ENCODE results near the gene MCM3AP. TPM values are rescaled to one million over a fixed set of nuclear protein-coding genes. Genes with fewer than 3 reads are reported as not detected.
"Not testable (repeated sequence)": the region's sequence is repeated elsewhere in the genome, so short reads cannot be mapped to it uniquely, and the experiment has no call there.

The MCM3AP gene
- total RNA-seq, 2 donors from 2014 or later: 60.2 to 62.4 TPM

DNA sequence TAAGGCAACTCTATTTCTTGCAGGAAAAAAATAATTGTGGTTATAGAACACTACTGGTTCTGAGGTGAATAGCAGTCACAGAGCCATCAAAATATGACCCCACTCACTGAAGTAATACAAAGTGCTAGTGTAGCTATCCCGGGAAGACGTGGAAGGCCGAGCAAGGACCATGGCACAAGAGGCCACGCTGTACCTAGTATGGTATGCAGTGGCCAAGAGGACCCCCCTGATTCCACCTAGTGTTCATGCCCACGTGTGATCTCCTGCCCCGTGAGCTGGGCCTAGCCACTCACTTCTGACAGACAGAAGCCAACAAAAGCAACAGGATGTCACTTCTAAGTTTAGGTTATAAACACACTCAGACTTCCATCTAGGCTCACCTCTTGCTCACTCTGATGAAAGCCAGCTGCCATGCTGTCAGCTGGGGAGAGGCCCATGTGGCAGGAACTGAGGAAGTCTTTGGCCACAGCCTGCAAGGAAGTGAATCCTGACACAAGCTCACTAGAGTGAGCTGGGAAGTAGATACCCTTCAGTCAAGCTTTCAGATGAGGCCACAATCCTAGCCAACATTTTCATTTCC, 35.2 kb downstream of the MCM3AP start:
- intact Hi-C loops (cut with DNase I): no loop called here
- DNase-seq (ENCODE audit: low spot score): no peak

DNA sequence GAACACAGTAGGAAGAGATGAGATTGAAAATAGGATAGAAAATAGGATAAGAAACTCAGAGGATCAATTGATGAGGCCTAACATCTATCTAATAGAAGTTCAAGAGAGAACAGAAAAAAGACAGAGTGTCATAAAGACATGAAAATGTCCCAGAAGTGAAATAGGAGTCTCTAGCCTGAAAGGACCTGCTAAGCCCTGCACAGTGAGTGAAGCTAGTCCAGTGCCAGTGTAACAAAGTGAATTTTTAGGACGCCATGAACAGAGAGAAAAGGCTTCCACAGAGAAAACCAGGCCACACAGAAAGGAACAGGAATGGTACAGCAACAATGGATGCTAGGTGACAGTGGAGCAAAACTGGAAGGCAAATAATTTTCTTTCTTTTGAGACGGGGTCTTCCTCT, 36.6 kb downstream of the MCM3AP start:
- DNase-seq (ENCODE audit: low spot score): no peak
- intact Hi-C loops (cut with DNase I): no loop called here

DNA sequence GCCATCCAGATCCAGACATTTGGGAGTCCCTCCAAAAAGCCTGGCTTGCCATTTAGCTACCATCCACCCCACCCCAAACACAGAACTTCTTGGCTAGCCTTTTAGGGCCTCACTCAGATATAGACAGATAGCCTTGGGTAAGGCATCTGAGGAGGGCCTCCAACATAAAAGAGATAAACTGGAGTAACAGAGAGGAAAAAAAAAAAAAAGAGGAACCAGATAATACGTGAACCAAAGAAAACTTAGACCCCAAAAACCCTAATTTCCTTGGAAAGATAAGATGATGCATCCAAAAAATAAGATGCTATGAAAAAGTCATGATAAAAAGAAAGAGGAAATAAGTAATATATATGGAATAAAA, 37.0 kb downstream of the MCM3AP start:
- no peak for DNase-seq (ENCODE audit: low spot score)
- intact Hi-C loops (cut with DNase I): no loop called here

DNA sequence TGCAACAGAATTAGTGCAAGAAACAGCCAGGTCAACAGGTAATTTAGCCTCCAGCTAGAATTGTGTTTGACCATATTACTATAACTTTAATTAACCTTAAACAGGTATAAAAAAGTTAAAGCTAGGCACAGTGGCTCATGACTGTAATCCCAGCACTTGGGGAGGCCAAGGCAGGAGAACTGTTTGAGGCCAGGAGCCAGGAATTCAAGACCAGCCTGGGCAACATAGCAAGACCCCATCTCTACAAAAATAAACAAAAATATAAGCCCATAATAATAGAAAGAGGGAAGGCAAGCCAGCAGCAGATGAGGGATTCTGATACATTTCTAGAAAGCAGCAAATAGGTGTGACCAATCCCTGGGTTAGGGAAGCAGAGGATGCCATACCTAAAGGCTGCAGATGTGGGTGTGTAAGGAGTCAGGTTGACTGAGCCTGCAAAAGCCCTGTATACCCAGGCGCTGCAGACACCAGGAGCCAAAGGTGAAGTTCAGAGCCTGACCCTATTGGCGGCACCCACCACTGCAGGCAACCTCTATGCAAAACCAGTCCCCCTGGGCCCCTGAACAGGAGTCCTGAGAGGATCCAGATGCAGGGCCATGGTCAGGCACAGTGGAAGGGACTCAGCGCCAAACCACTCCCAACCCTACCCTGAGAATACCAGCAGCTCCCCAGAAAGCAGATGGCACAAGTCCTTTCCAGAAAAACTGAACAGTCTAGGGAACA, 37.6 kb downstream of the MCM3AP start:
- DNase-seq (ENCODE audit: low spot score): no peak
- intact Hi-C loops (cut with DNase I): no loop called here

DNA sequence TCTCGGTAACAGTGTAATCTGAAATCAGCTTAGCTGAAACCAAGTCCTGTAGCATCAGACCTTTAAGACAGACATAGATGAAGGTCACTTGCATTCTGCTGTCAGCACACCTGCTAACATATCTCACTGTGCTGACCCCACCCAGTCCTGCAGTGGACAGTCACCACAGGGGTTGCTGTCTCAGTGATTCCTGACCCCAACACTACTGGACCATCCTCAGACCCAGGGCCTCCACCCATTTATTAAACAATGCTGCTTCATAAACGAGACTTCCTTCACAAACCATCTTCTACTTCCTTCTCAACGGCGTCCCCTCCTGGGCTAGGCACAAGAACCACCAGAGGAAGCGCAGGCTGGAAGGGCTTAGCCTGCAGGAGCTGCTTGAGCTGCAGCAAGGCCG, 39.1 kb downstream of the MCM3AP start:
- intact Hi-C loops (cut with DNase I): no loop called here
- no peak for DNase-seq (ENCODE audit: low spot score)

DNA sequence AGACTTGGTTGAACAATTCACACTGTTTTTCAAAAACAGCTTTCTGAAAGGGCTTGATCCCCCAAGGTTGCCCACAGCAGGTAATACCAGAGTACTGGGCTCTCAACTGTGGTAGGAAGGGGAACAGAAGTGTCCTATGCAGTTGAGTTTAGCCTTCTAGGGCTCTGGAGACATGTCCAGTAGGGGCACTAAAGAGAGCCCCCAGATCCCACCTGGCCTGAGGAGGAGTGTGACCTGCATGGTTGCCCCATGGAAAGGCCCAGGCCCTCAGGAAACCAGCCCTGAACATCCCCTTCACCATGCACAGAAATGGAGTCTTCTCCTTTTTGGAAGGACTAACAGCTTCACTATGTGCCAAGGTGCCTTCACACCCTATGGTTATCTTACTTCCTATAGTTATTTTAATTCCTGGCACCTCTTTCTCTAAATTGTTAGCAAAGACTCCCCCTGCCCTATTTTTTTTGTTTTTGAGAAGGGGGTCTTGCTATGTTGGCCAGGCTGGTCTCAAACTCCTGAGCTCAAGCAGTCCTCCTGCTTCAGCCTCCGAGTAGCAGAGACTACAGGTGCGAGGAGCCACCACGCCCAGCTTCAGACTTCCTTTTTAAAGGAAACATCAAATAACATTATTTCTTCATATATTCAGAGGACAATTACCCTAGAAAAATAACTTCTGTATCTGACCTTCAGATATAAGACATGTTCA, 40.0 kb downstream of the MCM3AP start:
- intact Hi-C loops (cut with DNase I): no loop called here
- no peak for DNase-seq (ENCODE audit: low spot score)

DNA sequence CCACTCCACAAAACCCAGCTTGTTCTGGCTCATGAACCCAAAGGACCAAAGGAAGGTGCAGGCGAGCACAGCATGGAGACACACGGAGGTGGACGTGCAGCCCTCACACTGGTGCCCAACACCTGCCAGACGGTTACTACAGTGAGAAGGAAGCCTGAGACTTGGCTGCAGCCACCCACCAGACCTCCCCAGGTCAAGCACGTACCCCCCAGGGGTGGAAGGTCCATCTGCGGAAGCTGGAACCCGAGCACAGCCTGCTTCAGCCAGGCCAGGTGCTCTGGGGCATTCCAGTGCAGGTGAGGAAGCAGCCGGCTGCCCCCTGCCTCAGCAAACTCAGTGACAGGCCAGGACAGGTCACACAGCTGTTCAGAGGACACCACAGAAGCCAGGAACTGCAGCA, 40.8 kb downstream of the MCM3AP start:
- intact Hi-C loops (cut with DNase I): no loop called here
- peak; percentile 59 for DNase-seq (ENCODE audit: low spot score)

DNA sequence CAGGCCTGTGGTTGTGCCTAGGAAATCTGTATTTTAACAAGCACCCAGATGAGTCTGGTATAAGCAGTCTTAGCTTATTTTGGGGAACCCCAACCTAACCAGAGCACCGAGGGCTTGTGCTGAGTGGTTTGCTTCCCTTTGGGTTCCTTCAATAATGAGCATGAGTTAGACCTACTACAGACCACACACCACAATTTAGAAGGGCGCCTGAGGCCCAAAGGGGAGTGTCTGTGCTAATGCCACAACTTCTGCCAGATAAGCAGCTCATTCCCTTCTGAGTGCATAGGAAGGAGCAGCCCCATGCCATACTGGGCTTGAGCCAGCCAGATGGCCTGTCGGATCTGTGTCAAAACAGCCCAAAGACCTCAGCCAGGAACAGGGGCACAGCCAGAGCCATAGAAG, 41.5 kb downstream of the MCM3AP start:
- intact Hi-C loops (cut with DNase I): no loop called here
- peak; percentile 49 for DNase-seq (ENCODE audit: low spot score)

DNA sequence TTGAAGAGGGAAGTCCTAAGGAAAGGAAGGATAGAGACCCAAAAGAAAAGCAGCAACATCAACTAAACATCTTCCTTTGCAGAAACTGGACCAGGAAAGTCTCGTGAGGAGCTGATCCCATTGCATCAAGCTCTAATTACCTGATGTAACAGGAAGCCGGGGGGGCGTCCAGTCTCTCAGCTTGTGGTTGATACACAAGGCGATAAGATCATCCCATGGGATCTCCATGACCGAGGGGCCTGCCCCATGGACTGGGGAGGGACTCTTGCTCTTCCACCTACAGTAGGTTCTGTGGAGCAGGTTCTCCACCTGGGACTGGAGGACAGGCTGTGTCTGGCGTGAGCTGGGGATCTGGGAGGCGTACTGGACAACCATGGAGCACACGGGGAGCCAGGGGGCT, 42.1 kb downstream of the MCM3AP start:
- intact Hi-C loops (cut with DNase I): no loop called here
- peak; percentile 45 for DNase-seq (ENCODE audit: low spot score)

DNA sequence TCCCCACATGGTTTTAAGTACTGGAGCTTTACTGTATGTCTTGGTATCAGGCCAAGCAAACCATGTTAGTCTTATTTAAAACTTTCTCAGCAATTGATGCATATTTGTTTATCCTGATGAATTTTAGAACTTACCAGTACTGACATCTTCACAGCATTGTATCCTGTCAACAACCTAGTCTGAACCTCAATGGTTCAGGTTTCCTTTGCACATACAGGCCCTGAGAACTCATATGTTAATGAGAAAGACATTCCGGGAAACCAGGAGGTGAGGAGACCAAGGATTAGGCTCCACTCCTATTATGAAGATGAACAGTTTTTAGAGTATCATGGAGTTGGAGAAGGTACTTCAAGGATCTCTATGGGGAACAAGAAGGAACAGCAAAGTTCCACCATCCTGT, 43.8 kb downstream of the MCM3AP start:
- intact Hi-C loops (cut with DNase I); DNase-seq (ENCODE audit: low spot score): not testable (repeated sequence)

DNA sequence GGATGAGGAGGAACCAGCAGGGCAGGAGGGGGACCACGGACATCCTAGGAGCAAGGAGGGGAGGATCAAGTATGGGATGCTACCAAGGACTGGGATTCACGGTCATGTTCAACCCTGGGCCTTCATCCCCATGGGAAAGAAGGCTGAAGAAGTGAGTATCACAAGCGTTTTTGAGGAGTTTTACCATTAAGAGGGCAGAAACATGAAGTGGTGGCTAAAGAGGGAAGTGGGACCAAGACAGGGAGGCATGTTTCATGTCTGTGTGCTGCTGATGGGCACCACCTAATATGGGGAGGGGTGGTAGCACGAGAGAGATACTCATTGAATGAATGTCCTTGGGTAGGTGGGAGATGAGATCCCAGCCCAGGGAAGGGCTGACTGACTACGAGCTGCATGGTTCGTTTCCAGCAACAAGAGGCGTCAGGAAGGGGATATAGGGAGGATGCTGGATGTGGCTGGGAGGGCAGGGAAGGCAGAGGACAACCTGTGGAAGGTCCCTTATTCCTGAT, 45.5 kb downstream of the MCM3AP start:
- intact Hi-C loops (cut with DNase I): no loop called here
- no peak for DNase-seq (ENCODE audit: low spot score)

DNA sequence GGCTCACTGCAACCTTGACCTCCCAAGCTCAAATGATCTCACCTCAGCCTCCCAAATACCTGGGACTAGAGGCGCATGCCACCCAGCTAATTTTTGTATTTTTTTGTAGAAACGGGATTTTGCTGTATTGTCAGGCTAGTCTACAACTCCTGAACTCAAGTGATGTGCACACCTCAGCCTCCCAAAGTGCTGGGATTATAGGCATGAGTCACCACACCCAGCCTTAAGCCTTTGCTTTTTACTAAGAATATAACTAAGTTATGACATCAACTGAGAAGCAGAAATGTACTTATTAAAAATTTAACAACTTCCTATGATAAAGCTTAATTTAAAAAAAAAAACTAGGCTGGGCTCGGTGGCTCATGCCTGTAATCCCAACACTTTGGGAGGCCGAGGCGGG, 47.9 kb downstream of the MCM3AP start:
- intact Hi-C loops (cut with DNase I): no loop called here

DNA sequence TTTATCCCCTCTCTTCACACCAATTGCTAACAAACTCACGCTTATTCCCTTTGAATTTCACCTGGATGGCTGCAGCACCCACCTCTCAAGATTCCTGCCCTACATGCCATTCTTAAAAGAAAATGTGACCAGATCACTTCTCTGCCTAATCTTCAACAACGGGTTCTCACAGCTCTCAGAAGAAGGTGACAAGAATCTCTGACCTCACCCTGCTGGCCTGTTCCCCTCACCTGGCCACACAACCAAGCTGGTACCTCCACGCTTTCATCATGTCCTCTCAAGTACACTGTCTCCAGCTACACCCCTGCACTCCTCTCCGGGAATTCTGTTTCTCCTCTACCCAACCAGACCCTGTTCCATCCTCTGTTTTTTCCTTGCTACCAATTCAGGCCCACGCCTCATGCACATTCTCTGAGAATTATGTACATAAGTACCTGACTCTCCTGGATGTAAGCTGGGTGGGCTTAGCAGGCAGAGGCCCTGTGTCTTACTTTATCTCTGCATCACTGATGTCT, 50.9 kb downstream of the MCM3AP start:
- no peak for DNase-seq (ENCODE audit: low spot score)

More for the DNA sequence above, 47.9 kb downstream of the MCM3AP start:
- no peak for DNase-seq (ENCODE audit: low spot score)

DNA sequence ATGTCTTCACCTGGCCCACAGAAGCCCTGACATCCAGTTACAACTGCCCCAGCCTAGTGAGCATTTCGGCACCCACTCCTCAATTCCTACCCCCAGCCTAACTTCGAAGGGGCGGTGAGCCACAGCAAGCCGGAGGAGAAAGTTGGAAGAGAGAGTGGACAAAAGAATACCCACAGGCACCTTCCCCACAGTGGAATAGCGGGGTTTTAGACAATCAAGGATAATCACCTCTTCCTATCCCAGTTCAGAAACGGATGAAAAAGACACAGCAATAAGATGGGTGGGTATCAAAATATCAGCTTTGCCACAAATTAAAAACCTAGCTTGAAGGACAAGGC, 55.5 kb downstream of the MCM3AP start:
- no peak for DNase-seq (ENCODE audit: low spot score)
- intact Hi-C loops (cut with DNase I): loop anchor here (5.0 to 10.0 kb wide), 2 partner anchors 75 to 258 kb away; partner anchors contain the start of gene FTCD (in 1 of the 2)

More for the DNA sequence above, 50.9 kb downstream of the MCM3AP start:
- intact Hi-C loops (cut with DNase I): no loop called here

DNA sequence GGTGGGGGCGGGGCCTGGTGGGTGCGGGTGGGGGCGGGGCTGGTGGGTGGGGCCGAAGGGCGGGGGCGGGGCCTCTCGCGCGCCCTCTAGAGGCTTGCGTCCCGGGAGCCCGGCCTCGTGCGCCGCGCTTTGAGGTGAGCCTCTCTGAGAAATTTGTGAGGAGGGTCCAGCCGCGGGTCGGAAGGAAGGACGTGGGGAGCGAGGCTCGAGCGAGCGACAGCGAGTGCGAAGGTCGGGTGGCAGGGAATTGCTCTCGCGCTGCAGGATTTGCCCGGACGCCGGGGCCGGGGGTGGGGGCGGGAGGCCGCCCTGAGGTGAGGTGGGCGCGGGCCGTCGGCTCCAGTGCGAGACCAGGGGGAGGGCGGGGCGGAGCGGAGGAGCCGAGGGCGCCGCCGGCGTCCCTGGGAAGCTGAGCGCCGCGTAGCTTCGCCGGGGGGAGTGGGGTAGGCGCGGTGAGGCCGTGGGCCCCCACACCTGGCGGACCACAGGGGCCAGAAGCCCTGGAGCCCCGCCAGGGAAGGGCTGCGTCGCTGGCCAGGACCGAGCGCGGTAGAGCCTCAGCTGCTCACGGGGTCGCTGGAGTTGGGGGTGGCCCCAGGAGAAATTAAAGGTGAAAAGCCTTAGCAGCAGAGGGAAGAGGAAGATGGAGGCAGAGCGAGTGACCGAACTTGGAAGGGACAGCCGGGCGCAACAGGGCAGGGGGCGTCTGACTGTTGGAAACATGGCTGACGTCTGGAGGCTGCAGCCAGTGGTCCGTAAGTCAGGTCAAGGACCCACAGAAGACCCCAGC, 56.1 kb downstream of the MCM3AP start:
- DNase-seq (ENCODE audit: low spot score): no peak
- intact Hi-C loops (cut with DNase I): loop anchor here (5.0 to 10.0 kb wide), 2 partner anchors 75 to 257 kb away; partner anchors contain the start of gene FTCD (in 1 of the 2)

DNA sequence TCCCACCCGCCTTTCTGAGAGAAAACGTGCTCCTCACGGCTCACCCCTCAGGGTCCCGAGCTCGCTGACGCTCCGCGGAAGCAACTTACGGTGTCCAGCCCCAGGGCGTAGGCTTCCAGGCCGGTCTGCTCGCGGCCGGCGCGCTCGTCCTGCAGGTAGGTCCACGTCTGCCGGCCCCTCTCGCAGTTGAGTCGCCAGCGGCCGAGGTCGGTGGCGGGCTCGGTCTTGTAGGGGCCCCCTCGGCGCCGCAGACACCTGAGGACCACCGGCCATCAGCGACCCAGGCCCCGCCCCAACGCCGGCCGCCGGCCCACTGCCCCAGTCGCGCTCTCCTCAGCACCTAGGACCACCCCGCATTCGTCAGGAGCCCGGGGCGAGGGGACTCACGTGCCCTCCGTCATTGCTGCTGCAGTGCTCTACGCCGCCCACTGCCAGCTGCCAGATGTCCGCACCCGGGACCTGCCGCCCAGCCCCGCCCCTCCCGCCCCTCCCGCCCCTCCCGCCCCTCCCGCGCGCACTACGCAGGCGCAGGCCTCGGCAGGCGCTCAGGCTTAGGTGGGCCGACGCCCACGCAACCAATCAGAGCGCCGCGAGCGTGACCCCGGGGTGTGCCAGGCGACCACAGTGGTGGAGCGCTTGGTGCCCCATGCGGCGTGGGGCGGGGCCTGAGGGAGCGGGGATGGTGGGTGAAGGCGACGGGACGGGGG, 56.9 kb downstream of the MCM3AP start, which contains the start of gene LSS:
TSS of gene LSS (minus strand) at position 430 of the 707 bp plus-strand sequence. CDS start at position 401, 29 bp downstream.
- intact Hi-C loops (cut with DNase I): loop anchor here (5.0 to 10.0 kb wide), 2 partner anchors 74 to 256 kb away; partner anchors contain the start of gene FTCD (in 1 of the 2)
- DNase-seq (ENCODE audit: low spot score): peak; percentile 100

DNA sequence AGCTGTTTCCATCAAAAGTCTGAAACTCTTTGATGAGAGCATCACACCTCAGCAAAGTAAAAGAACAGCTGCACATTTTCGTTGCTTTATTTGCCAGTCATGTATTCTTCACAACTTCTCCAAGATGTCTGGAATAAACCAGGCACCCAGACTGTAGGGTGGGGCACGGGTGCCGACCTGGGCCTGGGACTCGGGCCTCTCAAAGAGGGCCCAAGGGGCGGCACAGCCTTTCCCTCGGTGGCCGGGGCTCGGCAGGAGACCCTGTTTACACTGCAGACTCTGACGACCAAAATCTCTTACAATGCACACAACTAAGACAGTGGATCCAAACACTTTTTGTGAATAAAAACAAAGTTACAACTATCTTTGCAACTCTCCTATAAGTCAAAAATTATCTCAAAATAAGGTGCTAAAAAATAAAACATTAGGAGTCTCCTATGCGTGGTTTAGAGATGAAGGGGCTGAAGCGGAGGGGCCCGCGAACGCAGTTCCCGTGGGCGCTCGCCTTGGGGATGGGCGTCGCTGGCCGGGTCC, 57.5 kb downstream of the MCM3AP start:
- intact Hi-C loops (cut with DNase I): loop anchor here (5.0 to 10.0 kb wide), 2 partner anchors 73 to 256 kb away; partner anchors contain the start of gene FTCD (in 1 of the 2)
- no peak for DNase-seq (ENCODE audit: low spot score)

All from posterior vena cava (tissue), 2 donors.